NCI-H2029 treated with DMSO at 0.1 percent for 48 hours (cell line): ENCODE results near the gene TMEM222.
"Not testable (repeated sequence)": the region's sequence is repeated elsewhere in the genome, so short reads cannot be mapped to it uniquely, and the experiment has no call there.

Experiments
- DNase-seq: peaks from one replicate; lab custom pipeline; 2025; lab: John Stamatoyannopoulos, UW

Gene TMEM222

GRCh38 chr1:27380766-27381733 lies 59.1 kb downstream of the TMEM222 start:
- no peak for DNase-seq

- DNase-seq: no peak
These were observed 60.2 kb downstream of the TMEM222 start for GRCh38 chr1:27381969-27382762.

GRCh38 chr1:27383039-27383605 lies 61.2 kb downstream of the TMEM222 start, which contains the start of gene CD164L2:
Gene CD164L2 (minus strand): TSS chr1:27383333. CDS start chr1:27383239, 94 bp downstream.
- peak; percentile 32 for DNase-seq

- no peak for DNase-seq
These were observed 61.7 kb downstream of the TMEM222 start for GRCh38 chr1:27383661-27384060.

- not testable (repeated sequence) for DNase-seq
These were observed 62.8 kb downstream of the TMEM222 start for GRCh38 chr1:27384797-27385196.
